Lung (tissue), 12 donors: ENCODE data around the gene DSTN. TPM values are rescaled to one million over a fixed set of nuclear protein-coding genes. Genes with fewer than 3 reads are reported as not detected.

Experiments
- ATAC-seq: fragments of 200-7000 bp; cut with Tn5 transposase; one replicate; pipeline ENCODE4 v1.9.1; 2020; ENCODE audit warnings: moderate number of reproducible peaks; ENCODE audit not compliant: insufficient read depth, low FRiP score
- DNase-seq, 3 donors: peaks; one replicate each; pipeline ENCODE4 v3.0.0-alpha.2; 2013 to 2017
- H3K27ac ChIP-seq, 2 donors: one replicate each; pipeline ENCODE4 v1.5.1; 2013; ENCODE audit warnings: mild to moderate bottlenecking in 2 of 2, moderate library complexity in 2 of 2, control low read depth in 1 of 2, inconsistent platforms in 1 of 2, low read depth in 1 of 2, low read length in 1 of 2
- H3K27me3 ChIP-seq, 3 donors: one replicate each; pipeline ENCODE4 v1.5.1; 2013; ENCODE audit warnings: low read length in 2 of 3; ENCODE audit not compliant: control insufficient read depth in 3 of 3, insufficient read depth in 3 of 3
- H3K36me3 ChIP-seq, 4 donors: one replicate each; pipeline ENCODE4 v1.5.1; 2013; ENCODE audit warnings: low read length in 4 of 4, mild to moderate bottlenecking in 1 of 4, moderate library complexity in 1 of 4; ENCODE audit not compliant: control insufficient read depth in 4 of 4, insufficient read depth in 4 of 4
- H3K4me1 ChIP-seq, 5 donors: one replicate each; pipeline ENCODE4 v1.5.1; 2013; ENCODE audit warnings: low read length in 5 of 5, mild to moderate bottlenecking in 2 of 5, moderate library complexity in 1 of 5; ENCODE audit not compliant: control insufficient read depth in 5 of 5, insufficient read depth in 5 of 5
- H3K4me3 ChIP-seq: one replicate; pipeline ENCODE4 v1.5.1; 2013; ENCODE audit warnings: mild to moderate bottlenecking, control low read depth, moderate library complexity
- H3K9ac ChIP-seq, 2 donors: one replicate each; pipeline ENCODE4 v1.5.1; 2013; ENCODE audit warnings: low read length in 2 of 2, control low read depth in 1 of 2; ENCODE audit not compliant: insufficient read depth in 1 of 2
- H3K9me3 ChIP-seq, 4 donors: one replicate each; pipeline ENCODE4 v1.5.1; 2013; ENCODE audit warnings: low read length in 3 of 4, mild to moderate bottlenecking in 1 of 4, moderate library complexity in 1 of 4; ENCODE audit not compliant: control insufficient read depth in 4 of 4, insufficient read depth in 3 of 4
- CTCF ChIP-seq: IDR thresholded peaks from 2 replicates; pipeline ENCODE4 v1.5.1; 2012; ENCODE audit warnings: mild to moderate bottlenecking; ENCODE audit errors: control extremely low read depth, extremely low read depth
- WGBS, 2 donors: extraction: QIAGEN DNeasy Blood & Tissue Kit; methylation state at CpG; one replicate each; pipeline ENCODE4 v1.1.7; 2013; 5-methylcytosine and 5-hydroxymethylcytosine counted together
- polyA plus RNA-seq, 2 donors: library from polyadenylated mRNA; stranded (reverse); fragments of 200-250 nt; gene quantifications; one replicate each; pipeline ENCODE4 v1.2.1, GENCODE V29; 2013
- total RNA-seq, 2 donors: library from RNA; depleted of rRNA in 1 of 2; stranded (reverse); fragments of >200 nt in 1 of 2; gene quantifications; one replicate each; pipeline ENCODE4 v1.2.1, GENCODE V29; 2014 to 2021
- donor health status: control.
- donor health status: control.
- donor health status: Bipolar disorder and iron deficiency.
- donor health status: healthy.
- donor health status: DM: yes; HTN: yes; CAD: no.

Gene DSTN
- total and polyA plus RNA-seq, 4 donors, result 313 to 532 (median 380) TPM

- TF ChIP-seq CTCF, result no peak
- ATAC-seq, result no peak
- WGBS, 2 donors, result 55 to 76% methylated on average over 1 of the region's 1 CpG
- H3K9me3 ChIP-seq, result no peaks in the 10 kb centered on the region
- peak overlapping the region in 1 of 2 donors; percentile 46 for H3K9ac ChIP-seq
- no peaks in the 10 kb centered on the region for H3K36me3 ChIP-seq
- H3K4me3 ChIP-seq, result no peak overlapping the region
- no peak for DNase-seq
- peak overlapping the region; percentile 35 to 97 for H3K27ac ChIP-seq
- peaks cover 3 to 11% (median 8%) of the 10 kb centered on the region in 5 donors for H3K4me1 ChIP-seq
- H3K27me3 ChIP-seq, result no peaks in the 10 kb centered on the region
Measured at GRCh38 chr20:17558941-17559304, 11.0 kb upstream of the DSTN start.

- Histone ChIP-seq H3K36me3 (no peaks in the 10 kb centered on the region), H3K27me3 (no peaks in the 10 kb centered on the region), H3K27ac (peak overlapping the region; percentile 35 to 55), H3K4me1 (peaks cover 3 to 13% (median 8%) of the 10 kb centered on the region in 5 donors), H3K4me3 (no peak overlapping the region), H3K9ac (no peak overlapping the region), H3K9me3 (no peaks in the 10 kb centered on the region)
- ATAC-seq (no peak), DNase-seq (no peak)
- no peak for TF ChIP-seq CTCF
- whole genome bisulfite sequencing, 2 donors, result 75 to 92% methylated on average over 6 of the region's 6 CpGs
Measured at GRCh38 chr20:17559338-17559737, 10.5 kb upstream of the DSTN start.

- Histone ChIP-seq H3K27ac (peak overlapping the region in 1 of 2 donors; percentile 79), H3K27me3 (no peaks in the 10 kb centered on the region), H3K4me1 (peaks cover 3 to 13% (median 8%) of the 10 kb centered on the region in 5 donors), H3K9me3 (no peaks in the 10 kb centered on the region), H3K4me3 (no peak overlapping the region), H3K9ac (no peak overlapping the region), H3K36me3 (no peaks in the 10 kb centered on the region)
- TF ChIP-seq CTCF, result no peak
- 85% methylated on average over 5 of the region's 5 CpGs for WGBS, 2 donors
- no peak for DNase-seq
- ATAC-seq, result no peak
Measured at GRCh38 chr20:17560344-17561074, 9.4 kb upstream of the DSTN start.

- Histone ChIP-seq H3K9me3 (no peaks in the 10 kb centered on the region), H3K9ac (no peak overlapping the region), H3K36me3 (no peaks in the 10 kb centered on the region), H3K4me1 (peaks cover 0 to 6% (median 0%) of the 10 kb centered on the region in 5 donors), H3K27ac (peak overlapping the region in 1 of 2 donors; percentile 72), H3K4me3 (no peak overlapping the region), H3K27me3 (no peaks in the 10 kb centered on the region)
- WGBS, 2 donors, result 58 to 79% methylated on average over 2 of the region's 2 CpGs
- DNase-seq, result peak in 1 of 3 donors; percentile 45
- peak; percentile 48 for ATAC-seq
- TF ChIP-seq CTCF, result no peak
Measured at GRCh38 chr20:17562804-17563305, 7.0 kb upstream of the DSTN start.
